ENCODE data around the gene IGDCC3.

Gene IGDCC3

GRCh38 chr15:65336493-65337435 is 41.0 kb downstream of the IGDCC3 start:
- Mint-ChIP-seq H3K27ac (no peak overlapping the region), H3K9me3 (no peaks in the 10 kb centered on the region), H3K4me1 (peaks cover 7% of the 10 kb centered on the region), H3K36me3 (no peaks in the 10 kb centered on the region), H3K4me3 (no peak overlapping the region)
- DNase-seq (ENCODE audit: low spot score in 2 of 2) (no peak), ATAC-seq (no peak)

- ATAC-seq: no peak
- H3K36me3 Mint-ChIP-seq: no peaks in the 10 kb centered on the region
- DNase-seq (ENCODE audit: low spot score in 2 of 2): no peak
- H3K4me3 Mint-ChIP-seq: no peak overlapping the region
- H3K27ac Mint-ChIP-seq: no peak overlapping the region
- peaks cover 7% of the 10 kb centered on the region for H3K4me1 Mint-ChIP-seq
- no peaks in the 10 kb centered on the region for H3K9me3 Mint-ChIP-seq
Measured at GRCh38 chr15:65335278-65336055, 42.3 kb downstream of the IGDCC3 start.

- no peak overlapping the region for H3K27ac Mint-ChIP-seq
- ATAC-seq (no peak), DNase-seq (ENCODE audit: low spot score in 2 of 2) (no peak)
- H3K9me3 Mint-ChIP-seq: no peaks in the 10 kb centered on the region
- peaks cover 3% of the 10 kb centered on the region for H3K4me1 Mint-ChIP-seq
- H3K4me3 Mint-ChIP-seq: no peak overlapping the region
- H3K36me3 Mint-ChIP-seq: no peaks in the 10 kb centered on the region
Measured at GRCh38 chr15:65334586-65335231, 43.1 kb downstream of the IGDCC3 start.

GRCh38 chr15:65333856-65334255 is 43.9 kb downstream of the IGDCC3 start:
- H3K36me3 Mint-ChIP-seq: no peaks in the 10 kb centered on the region

GRCh38 chr15:65333148-65333820 is 44.5 kb downstream of the IGDCC3 start:
- no peak for ATAC-seq
- H3K27ac Mint-ChIP-seq: no peak overlapping the region
- no peaks in the 10 kb centered on the region for H3K9me3 Mint-ChIP-seq
- no peak overlapping the region for H3K4me3 Mint-ChIP-seq
- no peaks in the 10 kb centered on the region for H3K4me1 Mint-ChIP-seq
- DNase-seq (ENCODE audit: low spot score in 2 of 2): no peak
- H3K36me3 Mint-ChIP-seq: no peaks in the 10 kb centered on the region

More at GRCh38 chr15:65333856-65334255, 43.9 kb downstream of the IGDCC3 start:
- H3K4me1 Mint-ChIP-seq: no peaks in the 10 kb centered on the region
- no peak for ATAC-seq
- no peaks in the 10 kb centered on the region for H3K9me3 Mint-ChIP-seq
- H3K4me3 Mint-ChIP-seq: no peak overlapping the region
- H3K27ac Mint-ChIP-seq: no peak overlapping the region
- no peak for DNase-seq (ENCODE audit: low spot score in 2 of 2)

- ATAC-seq (no peak), DNase-seq (ENCODE audit: low spot score in 2 of 2) (no peak)
- Mint-ChIP-seq H3K4me1 (no peaks in the 10 kb centered on the region), H3K27ac (no peak overlapping the region), H3K4me3 (no peak overlapping the region), H3K36me3 (no peaks in the 10 kb centered on the region), H3K9me3 (no peaks in the 10 kb centered on the region)
Measured at GRCh38 chr15:65332391-65333147, 45.2 kb downstream of the IGDCC3 start.

- DNase-seq (ENCODE audit: low spot score in 2 of 2): no peak
- H3K4me3 Mint-ChIP-seq: no peak overlapping the region
- H3K4me1 Mint-ChIP-seq: no peaks in the 10 kb centered on the region
- no peaks in the 10 kb centered on the region for H3K36me3 Mint-ChIP-seq
- H3K27ac Mint-ChIP-seq: no peak overlapping the region
- no peak for ATAC-seq
- H3K9me3 Mint-ChIP-seq: no peaks in the 10 kb centered on the region
Measured at GRCh38 chr15:65331811-65332210, 46.0 kb downstream of the IGDCC3 start.

GRCh38 chr15:65330934-65331645 is 46.7 kb downstream of the IGDCC3 start:
- DNase-seq (ENCODE audit: low spot score in 2 of 2): no peak
- no peaks in the 10 kb centered on the region for H3K9me3 Mint-ChIP-seq
- no peaks in the 10 kb centered on the region for H3K4me1 Mint-ChIP-seq
- no peak overlapping the region for H3K27ac Mint-ChIP-seq
- ATAC-seq: no peak
- no peaks in the 10 kb centered on the region for H3K36me3 Mint-ChIP-seq
- H3K4me3 Mint-ChIP-seq: no peak overlapping the region

GRCh38 chr15:65329984-65330735 is 47.6 kb downstream of the IGDCC3 start:
- Mint-ChIP-seq H3K4me3 (no peak overlapping the region), H3K9me3 (no peaks in the 10 kb centered on the region), H3K4me1 (no peaks in the 10 kb centered on the region), H3K27ac (no peak overlapping the region), H3K36me3 (no peaks in the 10 kb centered on the region)
- DNase-seq (ENCODE audit: low spot score in 2 of 2) (no peak), ATAC-seq (no peak)

GRCh38 chr15:65329288-65329983 is 48.4 kb downstream of the IGDCC3 start:
- H3K4me3 Mint-ChIP-seq: no peak overlapping the region
- H3K4me1 Mint-ChIP-seq: no peaks in the 10 kb centered on the region
- H3K9me3 Mint-ChIP-seq: no peaks in the 10 kb centered on the region
- H3K36me3 Mint-ChIP-seq: no peaks in the 10 kb centered on the region
- H3K27ac Mint-ChIP-seq: no peak overlapping the region
- no peak for DNase-seq (ENCODE audit: low spot score in 2 of 2)
- no peak for ATAC-seq

- H3K4me3 Mint-ChIP-seq: no peak overlapping the region
- no peaks in the 10 kb centered on the region for H3K4me1 Mint-ChIP-seq
- ATAC-seq: no peak
- H3K36me3 Mint-ChIP-seq: no peaks in the 10 kb centered on the region
- H3K9me3 Mint-ChIP-seq: no peaks in the 10 kb centered on the region
- DNase-seq (ENCODE audit: low spot score in 2 of 2): no peak
- H3K27ac Mint-ChIP-seq: no peak overlapping the region
Measured at GRCh38 chr15:65328506-65329287, 49.1 kb downstream of the IGDCC3 start.

- ATAC-seq: no peak
- Mint-ChIP-seq H3K4me1 (no peaks in the 10 kb centered on the region), H3K36me3 (no peaks in the 10 kb centered on the region), H3K27ac (no peak overlapping the region), H3K4me3 (no peak overlapping the region), H3K9me3 (no peaks in the 10 kb centered on the region)
- no peak for DNase-seq (ENCODE audit: low spot score in 2 of 2)
Measured at GRCh38 chr15:65327651-65328393, 50.0 kb downstream of the IGDCC3 start.
